ENCODE measurements around the gene LRBA. TPM values are rescaled to one million over a fixed set of nuclear protein-coding genes. Genes with fewer than 3 reads are reported as not detected.
A peak's percentile ranks its signal among the peaks of the same experiment; 100 is the strongest.

LRBA gene
- polyA plus RNA-seq, 2 of the 4 experiments (the other 2 are of a cell fraction): 10.7 to 25.1 TPM

DNA sequence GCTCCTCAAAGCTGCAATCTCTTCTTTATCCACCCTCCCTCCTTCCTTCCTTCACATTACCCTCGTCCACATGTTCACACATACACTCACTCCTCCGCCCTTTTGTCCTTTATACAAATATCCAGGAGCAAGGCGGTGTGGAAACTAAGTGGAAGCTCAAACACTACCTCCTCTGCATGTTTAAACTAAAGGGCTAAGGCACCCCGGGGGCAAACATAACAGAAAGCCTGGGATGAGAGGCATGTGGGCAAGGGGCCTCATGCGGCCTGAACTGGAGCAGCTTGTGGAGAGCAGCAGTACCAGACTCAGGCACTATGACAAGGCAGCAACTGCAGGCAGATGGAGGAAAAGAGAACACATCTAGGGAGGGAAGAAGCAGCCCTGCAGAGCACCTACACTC, 423.7 kb downstream of the LRBA start:
- ATAC-seq: peak; percentile 78 to 85; a peak in 5 of 6 replicates
- no peak for TF ChIP-seq CHD2 (IDR thresholded peaks at IDR 0.05; ENCODE audit: low read length, partially characterized antibody)
- TF ChIP-seq, protein P1, sequence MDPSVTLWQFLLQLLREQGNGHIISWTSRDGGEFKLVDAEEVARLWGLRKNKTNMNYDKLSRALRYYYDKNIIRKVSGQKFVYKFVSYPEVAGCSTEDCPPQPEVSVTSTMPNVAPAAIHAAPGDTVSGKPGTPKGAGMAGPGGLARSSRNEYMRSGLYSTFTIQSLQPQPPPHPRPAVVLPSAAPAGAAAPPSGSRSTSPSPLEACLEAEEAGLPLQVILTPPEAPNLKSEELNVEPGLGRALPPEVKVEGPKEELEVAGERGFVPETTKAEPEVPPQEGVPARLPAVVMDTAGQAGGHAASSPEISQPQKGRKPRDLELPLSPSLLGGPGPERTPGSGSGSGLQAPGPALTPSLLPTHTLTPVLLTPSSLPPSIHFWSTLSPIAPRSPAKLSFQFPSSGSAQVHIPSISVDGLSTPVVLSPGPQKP (IDR thresholded peaks at IDR 0.05; ENCODE audit: low read depth, low read length): no peak
- no peak for TF ChIP-seq RCOR1 (IDR thresholded peaks at IDR 0.05; ENCODE audit: low read depth, low read length)
- no peak for TF ChIP-seq EHMT2 (IDR thresholded peaks at IDR 0.05; ENCODE audit: low read depth)
- TF ChIP-seq FOSL2 (IDR thresholded peaks at IDR 0.05): no peak
- TF ChIP-seq FOSL2 (CRISPR knock-in tag; IDR thresholded peaks at IDR 0.05): no peak
- TF ChIP-seq PHF8 (IDR thresholded peaks at IDR 0.05; ENCODE audit: borderline replicate concordance, low read depth): no peak
- no peak for TF ChIP-seq FOSB (CRISPR knock-in tag; IDR thresholded peaks at IDR 0.05)
- TF ChIP-seq, protein P2, sequence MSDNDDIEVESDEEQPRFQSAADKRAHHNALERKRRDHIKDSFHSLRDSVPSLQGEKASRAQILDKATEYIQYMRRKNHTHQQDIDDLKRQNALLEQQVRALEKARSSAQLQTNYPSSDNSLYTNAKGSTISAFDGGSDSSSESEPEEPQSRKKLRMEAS (IDR thresholded peaks at IDR 0.05): no peak
- TF ChIP-seq CEBPB (IDR thresholded peaks at IDR 0.05): no peak
- TF ChIP-seq ZFP36 (IDR thresholded peaks at IDR 0.05; ENCODE audit: borderline replicate concordance, partially characterized antibody): no peak
- no peak for TF ChIP-seq MAFK (IDR thresholded peaks at IDR 0.05; ENCODE audit: partially characterized antibody)
- TF ChIP-seq, protein P3, sequence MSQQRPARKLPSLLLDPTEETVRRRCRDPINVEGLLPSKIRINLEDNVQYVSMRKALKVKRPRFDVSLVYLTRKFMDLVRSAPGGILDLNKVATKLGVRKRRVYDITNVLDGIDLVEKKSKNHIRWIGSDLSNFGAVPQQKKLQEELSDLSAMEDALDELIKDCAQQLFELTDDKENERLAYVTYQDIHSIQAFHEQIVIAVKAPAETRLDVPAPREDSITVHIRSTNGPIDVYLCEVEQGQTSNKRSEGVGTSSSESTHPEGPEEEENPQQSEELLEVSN (IDR thresholded peaks at IDR 0.05; ENCODE audit: borderline replicate concordance, low read depth): no peak
- TF ChIP-seq, protein P4, sequence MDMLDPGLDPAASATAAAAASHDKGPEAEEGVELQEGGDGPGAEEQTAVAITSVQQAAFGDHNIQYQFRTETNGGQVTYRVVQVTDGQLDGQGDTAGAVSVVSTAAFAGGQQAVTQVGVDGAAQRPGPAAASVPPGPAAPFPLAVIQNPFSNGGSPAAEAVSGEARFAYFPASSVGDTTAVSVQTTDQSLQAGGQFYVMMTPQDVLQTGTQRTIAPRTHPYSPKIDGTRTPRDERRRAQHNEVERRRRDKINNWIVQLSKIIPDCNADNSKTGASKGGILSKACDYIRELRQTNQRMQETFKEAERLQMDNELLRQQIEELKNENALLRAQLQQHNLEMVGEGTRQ (IDR thresholded peaks at IDR 0.05): no peak
- TF ChIP-seq, protein P5, sequence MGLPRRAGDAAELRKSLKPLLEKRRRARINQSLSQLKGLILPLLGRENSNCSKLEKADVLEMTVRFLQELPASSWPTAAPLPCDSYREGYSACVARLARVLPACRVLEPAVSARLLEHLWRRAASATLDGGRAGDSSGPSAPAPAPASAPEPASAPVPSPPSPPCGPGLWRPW (IDR thresholded peaks at IDR 0.05): no peak
- no peak for TF ChIP-seq ZSCAN20 (CRISPR knock-in tag; IDR thresholded peaks at IDR 0.05)
- no peak for TF ChIP-seq TFCP2L1 (CRISPR knock-in tag; IDR thresholded peaks at IDR 0.05)
- TF ChIP-seq ZNF302 (CRISPR knock-in tag; IDR thresholded peaks at IDR 0.05): no peak
- no peak for TF ChIP-seq HOXB5 (CRISPR knock-in tag; IDR thresholded peaks at IDR 0.05)
- no peak for TF ChIP-seq GATA3 (IDR thresholded peaks at IDR 0.05; ENCODE audit: borderline replicate concordance)
- TF ChIP-seq TP53 (CRISPR knock-in tag; IDR thresholded peaks at IDR 0.05): no peak
- Histone ChIP-seq H3K9me3 (no peaks in the 10 kb centered on the region), H3K4me3 (no peak overlapping the region), H3K27ac (0 out of 6 replicates have a peak overlapping the region, but pooled peaks of 1 of the 2 experiments have one; percentile 1), H3K4me2 (0 out of 3 replicates have a peak overlapping the region, but pooled peaks have one; percentile 12), H3K4me1 (peaks cover 5% of the 10 kb centered on the region; the same call in 1 of the 3 replicates)
- POLR2A ChIA-PET: no interaction called here
- WGBS (ENCODE audit: missing lambda C conversion rate): 47% methylated on average over 5 of the region's 5 CpGs
- CTCF ChIA-PET: interaction anchor here (1.2 kb wide), 1 partner anchor 13 kb away, joined by 3 read pairs; no protein-coding TSS in a partner anchor
- FAIRE-seq: no peak
- DNase-seq (ENCODE audit: low read depth in 1 of 2, low spot score in 1 of 2): peak in 1 of 2 experiments; percentile 15

DNA sequence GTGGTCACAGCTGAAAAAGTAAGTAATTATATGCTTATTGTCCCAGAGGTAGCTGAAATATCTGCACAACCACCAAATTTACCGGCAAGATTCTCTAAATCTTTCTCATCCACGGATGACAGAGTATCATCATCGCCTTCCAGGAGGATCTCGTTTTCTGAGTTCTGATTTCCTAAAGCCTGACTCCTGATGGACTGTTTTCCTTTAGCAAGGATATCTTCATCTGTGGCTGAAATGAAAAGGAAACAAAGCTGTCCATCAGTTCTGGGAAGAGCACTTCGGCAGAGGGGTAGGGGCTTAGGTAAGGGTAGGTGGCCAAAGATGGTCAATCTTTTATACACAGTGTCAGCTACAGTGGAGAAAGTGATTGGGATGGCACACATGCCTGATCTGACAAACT, 424.5 kb downstream of the LRBA start:
- FAIRE-seq: no peak
- ATAC-seq: no peak
- ChIA-PET CTCF (interaction anchor here (1.2 kb wide), 1 partner anchor 12 kb away, joined by 3 read pairs; no protein-coding TSS in a partner anchor), POLR2A (no interaction called here)
- H3K4me2 ChIP-seq: no peak overlapping the region
- DNase-seq (ENCODE audit: low read depth in 1 of 2, low spot score in 1 of 2): no peak
- H3K4me3 ChIP-seq: no peak overlapping the region
- H3K27ac ChIP-seq: no peak overlapping the region
- WGBS (ENCODE audit: missing lambda C conversion rate): 95% methylated on average over 5 of the region's 5 CpGs
- H3K9me3 ChIP-seq: no peaks in the 10 kb centered on the region
- peaks cover 5% of the 10 kb centered on the region; the same call in 1 of the 3 replicates for H3K4me1 ChIP-seq
- no peak for TF ChIP-seq NFE2L2 (conservative IDR thresholded peaks at IDR 0.05; ENCODE audit: low read length)
- no peak for TF ChIP-seq BHLHE40 (IDR thresholded peaks at IDR 0.05; ENCODE audit: low read depth, low read length)
- no peak for TF ChIP-seq CEBPB (IDR thresholded peaks at IDR 0.05)
- no peak for TF ChIP-seq SMC3 (IDR thresholded peaks at IDR 0.05)
- no peak for TF ChIP-seq RAD21 (conservative IDR thresholded peaks at IDR 0.05 in 1 of 2, IDR thresholded peaks at IDR 0.05 in 1 of 2)
- TF ChIP-seq FOSB (CRISPR knock-in tag; IDR thresholded peaks at IDR 0.05): no peak
- TF ChIP-seq HOXB5 (CRISPR knock-in tag; IDR thresholded peaks at IDR 0.05): no peak
- TF ChIP-seq, protein P5 (IDR thresholded peaks at IDR 0.05): no peak
- TF ChIP-seq HOXB13 (CRISPR knock-in tag; IDR thresholded peaks at IDR 0.05; ENCODE audit: low read depth): no peak
- no peak for TF ChIP-seq EHMT2 (IDR thresholded peaks at IDR 0.05; ENCODE audit: low read depth)
- no peak for TF ChIP-seq ZFP36 (IDR thresholded peaks at IDR 0.05; ENCODE audit: borderline replicate concordance, partially characterized antibody)

Measured in A549 (cell line).